HEK293 (cell line): Measurements from ENCODE around the gene GUSB.
A peak's percentile ranks its signal among the peaks of the same experiment; 100 is the strongest.

Experiments
- CTCF ChIA-PET: fragments of 350-600 bp; formaldehyde crosslinking; extraction: SDS; loops from one replicate; lab custom pipeline; 2021; ENCODE audit warnings: antibody characterized with exemption; lab: Yijun Ruan, JAX
- POLR2A ChIA-PET: fragments of 300-600 bp; formaldehyde crosslinking; extraction: SDS; loops from one replicate; lab custom pipeline; 2020; ENCODE audit warnings: antibody characterized with exemption, inconsistent platforms; lab: Yijun Ruan, JAX
- H3K27ac ChIP-seq: fragments of 200-500 bp; sonication (Bioruptor generic); 2 replicates; pipeline ENCODE4 v1.5.1; 2014; ENCODE audit warnings: low read depth, low read length, control low read depth, inconsistent platforms; ENCODE audit errors: extremely low read depth
- H3K36me3 ChIP-seq, 2 experiments: fragments of 200-500 bp in 1 of 2; sonication (Bioruptor generic) in 1 of 2; 1 replicate in 1 of 2; 2 replicates in 1 of 2; pipeline ENCODE4 v1.5.1; 2014 to 2017; ENCODE audit warnings: inconsistent platforms in 2 of 2, low read length in 2 of 2; ENCODE audit not compliant: control insufficient read depth in 2 of 2, insufficient read depth in 1 of 2
- H3K4me1 ChIP-seq: fragments of 200-500 bp; sonication (Bioruptor generic); 2 replicates; pipeline ENCODE4 v1.5.1; 2014; ENCODE audit warnings: mild to moderate bottlenecking, low read length, inconsistent platforms; ENCODE audit not compliant: control insufficient read depth, insufficient read depth
- H3K4me3 ChIP-seq: 2 replicates; pipeline ENCODE4 v1.5.1; 2011; ENCODE audit warnings: low read depth, mild to moderate bottlenecking, control low read depth, low read length, moderate library complexity
- H3K9me3 ChIP-seq: fragments of 200-500 bp; sonication (Bioruptor generic); 2 replicates; pipeline ENCODE4 v1.5.1; 2014; ENCODE audit warnings: low read depth, low read length, inconsistent platforms; ENCODE audit not compliant: control insufficient read depth, insufficient read depth
- ATF2 ChIP-seq: fragments of 450-650 bp; formaldehyde crosslinking; IDR thresholded peaks from 2 replicates; pipeline ENCODE4 v1.5.1; 2016; ENCODE audit warnings: missing biosample characterization, missing genetic modification characterization, low read depth
- BCL11B ChIP-seq: fragments of 450-650 bp; formaldehyde crosslinking; IDR thresholded peaks from 2 replicates; pipeline ENCODE4 v1.5.1; 2016; ENCODE audit warnings: low read depth, missing biosample characterization, missing genetic modification characterization
- GLI4 ChIP-seq: fragments of 450-650 bp; formaldehyde crosslinking; IDR thresholded peaks from 2 replicates; pipeline ENCODE4 v1.5.1; 2016; ENCODE audit warnings: missing biosample characterization, missing genetic modification characterization
- HIC1 ChIP-seq: fragments of 450-650 bp; formaldehyde crosslinking; IDR thresholded peaks from 2 replicates; pipeline ENCODE4 v1.5.1; 2016; ENCODE audit warnings: missing biosample characterization, missing genetic modification characterization
- HOXD13 ChIP-seq: sonication (generic); formaldehyde crosslinking; IDR thresholded peaks from 2 replicates; pipeline ENCODE4 v1.8.0; 2022; ENCODE audit warnings: missing genetic modification reagents, borderline replicate concordance
- OSR2 ChIP-seq: fragments of 450-650 bp; formaldehyde crosslinking; IDR thresholded peaks from 2 replicates; pipeline ENCODE4 v1.5.1; 2016; ENCODE audit warnings: missing biosample characterization, missing genetic modification characterization
- PBX3 ChIP-seq: sonication (generic); formaldehyde crosslinking; IDR thresholded peaks from 2 replicates; pipeline ENCODE4 v1.8.1; 2022; ENCODE audit warnings: mild to moderate bottlenecking, moderate library complexity, missing genetic modification reagents
- PRDM1 ChIP-seq: fragments of 450-650 bp; formaldehyde crosslinking; IDR thresholded peaks from 2 replicates; pipeline ENCODE4; 2016; ENCODE audit warnings: missing biosample characterization, missing genetic modification characterization
- REST ChIP-seq: fragments of 450-650 bp; formaldehyde crosslinking; IDR thresholded peaks from 2 replicates; pipeline ENCODE4 v1.5.1; 2016; ENCODE audit warnings: missing biosample characterization, missing genetic modification characterization
- ZBTB21 ChIP-seq: fragments of 450-650 bp; formaldehyde crosslinking; IDR thresholded peaks from 2 replicates; pipeline ENCODE4 v1.5.1; 2017; ENCODE audit warnings: missing biosample characterization, missing genetic modification characterization
- ZBTB8A ChIP-seq: fragments of 450-650 bp; formaldehyde crosslinking; IDR thresholded peaks from 2 replicates; pipeline ENCODE4 v1.5.1; 2016; ENCODE audit warnings: missing biosample characterization, missing genetic modification characterization
- ZNF146 ChIP-seq: fragments of 450-650 bp; formaldehyde crosslinking; IDR thresholded peaks from 2 replicates; pipeline ENCODE4 v1.5.1; 2016; ENCODE audit warnings: missing biosample characterization, missing genetic modification characterization
- ZNF174 ChIP-seq: fragments of 450-650 bp; formaldehyde crosslinking; IDR thresholded peaks from 2 replicates; pipeline ENCODE4 v1.5.0; 2017; ENCODE audit warnings: missing biosample characterization, mild to moderate bottlenecking, missing genetic modification characterization
- ZNF184 ChIP-seq: fragments of 450-650 bp; IDR thresholded peaks from 2 replicates; pipeline ENCODE4 v1.5.1; 2018; ENCODE audit warnings: missing biosample characterization, mild to moderate bottlenecking, missing genetic modification characterization
- ZNF362 ChIP-seq: fragments of 450-650 bp; formaldehyde crosslinking; IDR thresholded peaks from 2 replicates; pipeline ENCODE4 v1.5.1; 2016; ENCODE audit warnings: missing biosample characterization, missing genetic modification characterization
- ZNF473 ChIP-seq: fragments of 450-650 bp; formaldehyde crosslinking; IDR thresholded peaks from 2 replicates; pipeline ENCODE4 v1.5.1; 2017; ENCODE audit warnings: missing biosample characterization, missing genetic modification characterization
- ZNF48 ChIP-seq: fragments of 450-650 bp; formaldehyde crosslinking; IDR thresholded peaks from 2 replicates; pipeline ENCODE4 v1.5.1; 2016; ENCODE audit warnings: missing biosample characterization, missing genetic modification characterization
- ZNF521 ChIP-seq: fragments of 450-650 bp; formaldehyde crosslinking; IDR thresholded peaks from 2 replicates; pipeline ENCODE4 v1.5.1; 2017; ENCODE audit warnings: missing biosample characterization, mild to moderate bottlenecking, missing genetic modification characterization
- ZNF544 ChIP-seq: fragments of 450-650 bp; formaldehyde crosslinking; IDR thresholded peaks from 2 replicates; pipeline ENCODE4 v1.5.0; 2017; ENCODE audit warnings: missing biosample characterization, missing genetic modification characterization
- ZNF560 ChIP-seq: fragments of 450-650 bp; formaldehyde crosslinking; IDR thresholded peaks from 2 replicates; pipeline ENCODE4 v1.5.1; 2017; ENCODE audit warnings: missing biosample characterization, missing genetic modification characterization, borderline replicate concordance
- ZNF561 ChIP-seq: fragments of 450-650 bp; IDR thresholded peaks from 2 replicates; pipeline ENCODE4 v1.5.1; 2018; ENCODE audit warnings: missing biosample characterization, missing genetic modification characterization, borderline replicate concordance
- ZNF626 ChIP-seq: fragments of 450-650 bp; sonication (Bioruptor Pico); formaldehyde crosslinking; IDR thresholded peaks from 2 replicates; pipeline ENCODE4 v1.5.1; 2018; ENCODE audit warnings: missing biosample characterization, missing genetic modification characterization, inconsistent platforms
- ZNF660 ChIP-seq: fragments of 450-650 bp; IDR thresholded peaks from 2 replicates; pipeline ENCODE4 v1.5.1; 2018; ENCODE audit warnings: missing biosample characterization, mild to moderate bottlenecking, missing genetic modification characterization
- ZNF843 ChIP-seq: fragments of 450-650 bp; formaldehyde crosslinking; IDR thresholded peaks from 2 replicates; pipeline ENCODE4 v1.5.1; 2016; ENCODE audit warnings: missing biosample characterization, missing genetic modification characterization
- TF ChIP-seq, protein P1 (sequence below): fragments of 450-650 bp; formaldehyde crosslinking; IDR thresholded peaks from 2 replicates; pipeline ENCODE4 v1.5.1; 2017; ENCODE audit warnings: missing biosample characterization, missing genetic modification characterization

GUSB gene

GRCh38 chr7:65981965-65982792, at the start of gene GUSB:
Gene GUSB, minus strand, starts transcription at chr7:65982213. Its CDS starts 30 bp downstream, at chr7:65982183.
- peak within 1 kb of the TSS; percentile 76 for H3K4me3 ChIP-seq
- peaks cover 6 to 22% of the 10 kb centered on the region in 2 experiments; a peak in 2 of 3 replicates for H3K36me3 ChIP-seq
- H3K4me1 ChIP-seq, result no peaks in the 10 kb centered on the region
- CTCF ChIA-PET, result no interaction called here
- POLR2A ChIA-PET, result interaction anchor here (0.7 kb wide), 1 partner anchor 231 kb away, joined by 3 read pairs; no protein-coding TSS in a partner anchor
- no peaks in the 10 kb centered on the region for H3K9me3 ChIP-seq
- peak within 1 kb of the TSS; percentile 75; the same call in 1 of the 2 replicates for H3K27ac ChIP-seq
- TF ChIP-seq ZNF660 (tag by site-specific recombination) (no peak; the same call in 1 of the 2 replicates), ZNF473 (tag by site-specific recombination) (no peak), ZNF521 (no peak), ZNF362 (tag by site-specific recombination) (no peak), ATF2 (tag by site-specific recombination) (no peak), PBX3 (CRISPR knock-in tag) (peak; percentile 96), ZNF146 (tag by site-specific recombination) (peak; percentile 32; the same call in 1 of the 2 replicates), ZNF561 (tag by site-specific recombination) (0 out of 2 replicates have a peak, but pooled peaks have one; percentile 50), OSR2 (tag by site-specific recombination) (no peak), ZBTB8A (peak; percentile 91), HOXD13 (no peak), PRDM1 (no peak), ZNF843 (tag by site-specific recombination) (peak; percentile 61; the same call in 1 of the 2 replicates), ZNF626 (tag by site-specific recombination) (no peak), BCL11B (tag by site-specific recombination) (peak; percentile 50; the same call in 1 of the 2 replicates), ZNF174 (tag by site-specific recombination) (no peak), REST (tag by site-specific recombination) (no peak), ZNF48 (tag by site-specific recombination) (no peak), ZBTB21 (tag by site-specific recombination) (peak; percentile 52), ZNF184 (tag by site-specific recombination) (no peak), ZNF560 (tag by site-specific recombination) (no peak), HIC1 (peak; percentile 89), ZNF544 (tag by site-specific recombination) (no peak), GLI4 (tag by site-specific recombination) (no peak)
- TF ChIP-seq, protein P1, sequence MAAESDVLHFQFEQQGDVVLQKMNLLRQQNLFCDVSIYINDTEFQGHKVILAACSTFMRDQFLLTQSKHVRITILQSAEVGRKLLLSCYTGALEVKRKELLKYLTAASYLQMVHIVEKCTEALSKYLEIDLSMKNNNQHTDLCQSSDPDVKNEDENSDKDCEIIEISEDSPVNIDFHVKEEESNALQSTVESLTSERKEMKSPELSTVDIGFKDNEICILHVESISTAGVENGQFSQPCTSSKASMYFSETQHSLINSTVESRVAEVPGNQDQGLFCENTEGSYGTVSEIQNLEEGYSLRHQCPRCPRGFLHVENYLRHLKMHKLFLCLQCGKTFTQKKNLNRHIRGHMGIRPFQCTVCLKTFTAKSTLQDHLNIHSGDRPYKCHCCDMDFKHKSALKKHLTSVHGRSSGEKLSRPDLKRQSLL (tag by site-specific recombination), result 0 out of 2 replicates have a peak, but pooled peaks have one; percentile 24
